Measurements from ENCODE around the gene LAMB4.
A peak's percentile ranks its signal among the peaks of the same experiment; 100 is the strongest.
"Not testable (repeated sequence)": the region's sequence is repeated elsewhere in the genome, so short reads cannot be mapped to it uniquely, and the experiment has no call there.

LAMB4 gene

GRCh38 chr7:108045669-108046068 is 84.5 kb downstream of the LAMB4 start:
- DNase-seq (ENCODE audit: insufficient read length, low spot score) (no peak), FAIRE-seq (no peak)
- no peak for TF ChIP-seq POLR2A (IDR thresholded peaks at IDR 0.05; ENCODE audit: low read depth, low read length)

- DNase-seq (ENCODE audit: insufficient read length, low spot score) (no peak), FAIRE-seq (peak; percentile 67)
- no peak for TF ChIP-seq POLR2A (IDR thresholded peaks at IDR 0.05; ENCODE audit: low read depth, low read length)
Observed at GRCh38 chr7:108045154-108045553, 85.0 kb downstream of the LAMB4 start.

GRCh38 chr7:108044345-108044744 is 85.8 kb downstream of the LAMB4 start:
- no peak for TF ChIP-seq POLR2A (IDR thresholded peaks at IDR 0.05; ENCODE audit: low read depth, low read length)
- DNase-seq (ENCODE audit: insufficient read length, low spot score) (no peak), FAIRE-seq (no peak)

- TF ChIP-seq POLR2A (IDR thresholded peaks at IDR 0.05; ENCODE audit: low read depth, low read length): no peak
- no peak for DNase-seq (ENCODE audit: insufficient read length, low spot score)
- FAIRE-seq: no peak
Observed at GRCh38 chr7:108038986-108039385, 91.2 kb downstream of the LAMB4 start.

GRCh38 chr7:108037741-108038140 is 92.4 kb downstream of the LAMB4 start:
- no peak for DNase-seq (ENCODE audit: insufficient read length, low spot score)
- no peak for TF ChIP-seq POLR2A (IDR thresholded peaks at IDR 0.05; ENCODE audit: low read depth, low read length)
- no peak for FAIRE-seq

- DNase-seq (ENCODE audit: insufficient read length, low spot score) (no peak), FAIRE-seq (no peak)
- TF ChIP-seq POLR2A (IDR thresholded peaks at IDR 0.05; ENCODE audit: low read depth, low read length): no peak
Observed at GRCh38 chr7:108037140-108037539, 93.0 kb downstream of the LAMB4 start.

GRCh38 chr7:108034586-108034985 is 95.6 kb downstream of the LAMB4 start:
- no peak for TF ChIP-seq POLR2A (IDR thresholded peaks at IDR 0.05; ENCODE audit: low read depth, low read length)
- no peak for FAIRE-seq
- no peak for DNase-seq (ENCODE audit: insufficient read length, low spot score)

- FAIRE-seq (no peak), DNase-seq (ENCODE audit: insufficient read length, low spot score) (no peak)
- TF ChIP-seq POLR2A (IDR thresholded peaks at IDR 0.05; ENCODE audit: low read depth, low read length): no peak
Observed at GRCh38 chr7:108033776-108034497, 96.2 kb downstream of the LAMB4 start.

GRCh38 chr7:108033309-108033708 is 96.9 kb downstream of the LAMB4 start:
- not testable (repeated sequence) for FAIRE-seq; DNase-seq (ENCODE audit: insufficient read length, low spot score)

- no peak for TF ChIP-seq POLR2A (IDR thresholded peaks at IDR 0.05; ENCODE audit: low read depth, low read length)
- DNase-seq (ENCODE audit: insufficient read length, low spot score) (no peak), FAIRE-seq (peak; percentile 41)
Observed at GRCh38 chr7:108030516-108030915, 99.6 kb downstream of the LAMB4 start.

- TF ChIP-seq POLR2A (IDR thresholded peaks at IDR 0.05; ENCODE audit: low read depth, low read length): no peak
- FAIRE-seq (no peak), DNase-seq (ENCODE audit: insufficient read length, low spot score) (no peak)
Observed at GRCh38 chr7:108029034-108029433, 101.1 kb downstream of the LAMB4 start.

GRCh38 chr7:108028111-108028510 is 102.0 kb downstream of the LAMB4 start:
- no peak for TF ChIP-seq POLR2A (IDR thresholded peaks at IDR 0.05; ENCODE audit: low read depth, low read length)
- DNase-seq (ENCODE audit: insufficient read length, low spot score): no peak
- FAIRE-seq: no peak

- no peak for TF ChIP-seq POLR2A (IDR thresholded peaks at IDR 0.05; ENCODE audit: low read depth, low read length)
- no peak for DNase-seq (ENCODE audit: insufficient read length, low spot score)
- no peak for FAIRE-seq
Observed at GRCh38 chr7:108027239-108027638, 102.9 kb downstream of the LAMB4 start.

- FAIRE-seq (no peak), DNase-seq (ENCODE audit: insufficient read length, low spot score) (no peak)
- TF ChIP-seq POLR2A (IDR thresholded peaks at IDR 0.05; ENCODE audit: low read depth, low read length): no peak
Observed at GRCh38 chr7:108026647-108027046, 103.5 kb downstream of the LAMB4 start.

- DNase-seq (ENCODE audit: insufficient read length, low spot score): no peak
- TF ChIP-seq POLR2A (IDR thresholded peaks at IDR 0.05; ENCODE audit: low read depth, low read length): no peak
Observed at GRCh38 chr7:108026116-108026515, 104.0 kb downstream of the LAMB4 start.

GRCh38 chr7:108024538-108024937 is 105.6 kb downstream of the LAMB4 start:
- no peak for TF ChIP-seq POLR2A (IDR thresholded peaks at IDR 0.05; ENCODE audit: low read depth, low read length)
- DNase-seq (ENCODE audit: insufficient read length, low spot score) (no peak), FAIRE-seq (no peak)

More at GRCh38 chr7:108026116-108026515, 104.0 kb downstream of the LAMB4 start:
- no peak for FAIRE-seq
